Thyroid gland (tissue), 4 donors: ENCODE results near the gene C22orf15.

Experiments
- POLR2A ChIP-seq, 2 donors: fragments of 450-650 bp; IDR thresholded peaks; one replicate each; pipeline ENCODE4 v1.6.1; 2017; ENCODE audit warnings: antibody characterized with exemption in 2 of 2, mild to moderate bottlenecking in 2 of 2, moderate library complexity in 1 of 2
- TF ChIP-seq, protein P1 (sequence below), 6 experiments: fragments of 200-600 bp in 3 of 6; fragments of 450-650 bp in 3 of 6; sonication (generic) in 3 of 6; IDR thresholded peaks; one replicate each; pipeline ENCODE4 v1.5.1; 2016 to 2019; ENCODE audit warnings: antibody characterized with exemption in 6 of 6, mild to moderate bottlenecking in 2 of 6, inconsistent platforms in 1 of 6, moderate library complexity in 1 of 6

DNA sequence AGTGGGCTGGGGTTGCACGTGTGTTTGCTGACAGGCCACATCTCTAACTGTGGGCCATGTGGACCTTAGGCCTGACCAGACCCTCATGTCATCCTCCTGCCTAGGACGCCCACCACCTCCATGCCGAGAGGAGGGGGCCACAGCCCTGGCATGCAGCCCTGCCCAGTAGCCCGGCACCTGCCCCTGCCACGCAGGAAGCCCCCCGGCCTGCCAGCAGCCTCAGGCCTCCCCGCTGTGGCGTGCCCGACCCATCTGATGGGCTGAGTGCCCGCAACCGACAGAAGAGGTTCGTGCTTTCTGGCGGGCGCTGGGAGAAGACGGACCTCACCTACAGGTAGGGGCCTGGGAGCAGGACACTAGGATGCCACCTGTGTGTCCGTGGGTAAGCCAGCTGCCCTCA lies 16.3 kb downstream of the C22orf15 start:
- TF ChIP-seq, protein P1, sequence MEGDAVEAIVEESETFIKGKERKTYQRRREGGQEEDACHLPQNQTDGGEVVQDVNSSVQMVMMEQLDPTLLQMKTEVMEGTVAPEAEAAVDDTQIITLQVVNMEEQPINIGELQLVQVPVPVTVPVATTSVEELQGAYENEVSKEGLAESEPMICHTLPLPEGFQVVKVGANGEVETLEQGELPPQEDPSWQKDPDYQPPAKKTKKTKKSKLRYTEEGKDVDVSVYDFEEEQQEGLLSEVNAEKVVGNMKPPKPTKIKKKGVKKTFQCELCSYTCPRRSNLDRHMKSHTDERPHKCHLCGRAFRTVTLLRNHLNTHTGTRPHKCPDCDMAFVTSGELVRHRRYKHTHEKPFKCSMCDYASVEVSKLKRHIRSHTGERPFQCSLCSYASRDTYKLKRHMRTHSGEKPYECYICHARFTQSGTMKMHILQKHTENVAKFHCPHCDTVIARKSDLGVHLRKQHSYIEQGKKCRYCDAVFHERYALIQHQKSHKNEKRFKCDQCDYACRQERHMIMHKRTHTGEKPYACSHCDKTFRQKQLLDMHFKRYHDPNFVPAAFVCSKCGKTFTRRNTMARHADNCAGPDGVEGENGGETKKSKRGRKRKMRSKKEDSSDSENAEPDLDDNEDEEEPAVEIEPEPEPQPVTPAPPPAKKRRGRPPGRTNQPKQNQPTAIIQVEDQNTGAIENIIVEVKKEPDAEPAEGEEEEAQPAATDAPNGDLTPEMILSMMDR (IDR thresholded peaks at IDR 0.05) = no peak
- no peak for TF ChIP-seq POLR2A (IDR thresholded peaks at IDR 0.05)
